Right renal cortex interstitium (tissue), 3 donors: ENCODE data around the gene TSPAN10. TPM values are rescaled to one million over a fixed set of nuclear protein-coding genes. Genes with fewer than 3 reads are reported as not detected.
"Not testable (repeated sequence)": the region's sequence is repeated elsewhere in the genome, so short reads cannot be mapped to it uniquely, and the experiment has no call there.

Experiments used
- DNase-seq, 3 donors: peaks; one replicate each; pipeline ENCODE4 v3.0.0-alpha.2; 2013; ENCODE audit warnings: low read depth in 3 of 3, low spot score in 2 of 3
- polyA plus RNA-seq, 3 donors: library from polyadenylated mRNA; unstranded; fragments of 120-200 nt; gene quantifications; one replicate each; pipeline ENCODE4 v1.2.1, GENCODE V29; 2013; ENCODE audit not compliant: insufficient read length in 3 of 3

The TSPAN10 gene
- 1 to 10 TPM; 2.3 to 4.5 (median 2.3) TPM for polyA plus RNA-seq

DNA sequence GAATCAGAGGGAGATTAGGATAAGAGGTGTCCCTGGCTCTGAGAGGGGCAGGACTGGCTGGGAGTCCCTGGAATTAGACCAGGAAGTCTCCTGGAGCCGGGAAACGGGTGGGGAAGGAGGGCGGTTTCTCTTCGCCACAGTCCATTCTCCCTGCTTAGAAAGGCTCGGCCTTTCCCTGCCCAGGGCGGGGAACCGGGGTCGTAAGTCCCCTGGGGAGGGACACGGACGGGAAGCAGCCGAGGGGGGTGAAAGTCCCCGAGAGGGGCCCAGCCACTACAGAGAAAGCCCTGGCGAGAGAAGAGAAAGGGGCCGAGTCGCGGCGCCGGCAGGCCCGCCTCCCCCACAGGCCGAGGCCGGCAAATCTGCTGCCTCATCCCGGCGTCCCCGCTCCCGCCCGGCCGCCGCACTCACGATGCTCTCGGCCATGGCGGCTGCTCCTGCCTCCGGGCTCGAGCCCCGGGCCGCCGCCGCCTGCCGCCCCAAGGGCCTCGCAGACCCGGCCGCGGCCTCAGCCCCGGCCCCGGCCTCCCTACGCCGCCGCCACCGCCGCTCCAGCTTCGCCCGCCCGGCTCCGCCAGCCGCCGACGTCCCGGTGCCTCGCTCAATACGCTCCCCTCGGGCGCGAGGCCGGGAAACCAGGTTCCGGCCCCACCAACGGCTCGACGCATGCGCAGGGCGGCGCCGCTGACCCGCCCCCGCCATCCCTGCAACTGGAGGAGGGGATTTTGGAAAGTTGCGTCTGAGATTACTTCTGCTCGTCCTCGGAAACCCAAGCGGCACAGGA, at the start of gene TSPAN10, which contains the start of gene NPLOC4:
Gene TSPAN10, plus strand, starts transcription at position 692 of the 784 bp plus-strand sequence. CDS start 5,217 bp downstream, outside the sequence.
Gene NPLOC4, minus strand, starts transcription at position 608 of the 784 bp plus-strand sequence. Its CDS starts 182 bp downstream, at position 426.
- peak; percentile 65 to 72 (median 69) for DNase-seq

DNA sequence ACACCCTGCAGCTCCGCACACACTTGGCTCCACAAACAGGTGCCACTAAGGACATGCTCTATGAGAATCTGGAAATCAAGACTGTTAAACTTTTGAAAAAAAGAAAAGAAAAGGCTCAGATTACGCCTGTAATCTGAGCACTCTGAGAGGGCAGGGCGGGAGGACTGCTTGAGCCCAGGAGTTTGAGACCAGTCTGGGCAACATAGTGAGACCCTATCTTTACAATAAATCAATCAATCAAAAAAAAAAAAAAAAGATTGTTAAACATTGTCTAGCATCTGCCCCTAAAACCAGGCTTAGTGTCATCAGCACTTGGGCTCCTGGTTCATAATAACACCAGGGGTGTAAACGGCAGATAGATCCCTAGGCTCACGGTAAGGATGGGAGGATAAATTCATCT, 47.4 kb upstream of the TSPAN10 start:
- no peak for DNase-seq

DNA sequence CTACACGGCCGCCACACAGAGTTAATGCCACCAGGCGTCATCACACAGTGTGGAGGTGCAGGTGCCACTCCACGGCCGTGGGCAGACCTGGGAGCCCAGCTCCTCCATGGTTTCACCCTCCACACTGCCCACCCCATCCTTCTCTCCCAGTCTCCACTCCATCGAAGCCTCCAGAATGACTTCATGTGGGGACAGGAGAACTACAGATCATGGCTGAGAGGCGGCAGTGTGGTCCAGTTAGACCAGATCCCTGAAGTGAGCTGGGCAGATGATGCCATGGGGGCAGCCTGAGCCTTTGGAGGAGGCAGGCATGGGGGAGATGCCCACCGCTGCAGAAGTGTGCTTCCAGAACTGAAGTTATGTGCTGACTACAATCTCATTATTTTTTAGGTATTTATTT, 46.9 kb upstream of the TSPAN10 start:
- no peak for DNase-seq

DNA sequence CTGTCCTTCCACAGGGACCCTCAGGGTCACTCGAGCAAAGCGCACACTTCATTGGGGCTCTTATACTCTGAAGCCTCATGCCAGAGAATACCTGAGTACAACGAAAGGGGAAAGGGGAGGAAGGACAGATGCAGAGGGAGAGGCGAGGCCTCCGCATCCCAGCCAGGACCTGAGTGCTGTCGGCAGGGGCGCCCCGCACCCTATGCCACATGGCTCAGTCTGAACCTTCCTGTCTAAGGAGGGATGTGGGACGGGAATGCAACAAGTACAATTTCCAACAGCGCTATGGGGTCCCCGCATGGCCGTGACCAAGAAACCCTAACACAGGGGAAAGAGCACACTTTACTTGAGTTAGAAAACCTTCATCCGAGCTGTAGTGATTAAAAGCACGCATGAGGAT, 45.0 kb upstream of the TSPAN10 start:
- no peak for DNase-seq

DNA sequence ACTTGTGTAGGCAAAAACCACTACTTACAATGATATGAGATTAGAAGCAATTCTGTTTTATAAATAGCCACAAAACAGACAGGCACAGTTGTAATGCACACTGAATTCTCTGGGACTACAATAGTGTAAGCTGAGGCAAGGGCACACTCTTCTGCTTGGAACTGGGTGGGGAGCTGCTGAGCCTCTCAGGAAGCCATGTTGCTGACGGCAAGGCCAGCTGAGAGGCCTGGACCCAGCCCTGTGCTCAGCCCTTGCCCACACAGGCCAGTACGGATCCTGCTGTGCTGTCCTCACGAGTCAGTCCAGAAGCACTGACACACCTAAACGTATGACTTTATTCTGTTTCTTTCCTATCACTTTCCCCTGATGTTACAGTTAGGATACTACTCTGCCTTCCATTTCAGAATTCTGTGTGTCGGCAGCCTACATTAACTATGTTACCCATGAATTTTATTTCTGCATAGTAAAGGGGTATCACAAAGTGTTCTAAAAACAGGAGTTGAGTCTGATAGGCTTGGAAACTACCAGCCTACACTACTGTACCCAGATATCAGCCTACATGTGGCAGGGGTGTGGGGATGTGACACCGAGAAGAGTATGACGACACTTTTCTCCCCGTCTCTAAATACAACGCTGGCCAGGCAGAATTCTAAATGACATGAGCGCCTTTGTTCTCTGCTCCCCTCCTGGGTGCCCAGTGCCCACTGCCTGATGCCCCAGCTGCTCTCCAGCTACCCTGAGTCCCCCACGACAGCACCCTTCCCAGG, 43.7 kb upstream of the TSPAN10 start:
- no peak for DNase-seq

DNA sequence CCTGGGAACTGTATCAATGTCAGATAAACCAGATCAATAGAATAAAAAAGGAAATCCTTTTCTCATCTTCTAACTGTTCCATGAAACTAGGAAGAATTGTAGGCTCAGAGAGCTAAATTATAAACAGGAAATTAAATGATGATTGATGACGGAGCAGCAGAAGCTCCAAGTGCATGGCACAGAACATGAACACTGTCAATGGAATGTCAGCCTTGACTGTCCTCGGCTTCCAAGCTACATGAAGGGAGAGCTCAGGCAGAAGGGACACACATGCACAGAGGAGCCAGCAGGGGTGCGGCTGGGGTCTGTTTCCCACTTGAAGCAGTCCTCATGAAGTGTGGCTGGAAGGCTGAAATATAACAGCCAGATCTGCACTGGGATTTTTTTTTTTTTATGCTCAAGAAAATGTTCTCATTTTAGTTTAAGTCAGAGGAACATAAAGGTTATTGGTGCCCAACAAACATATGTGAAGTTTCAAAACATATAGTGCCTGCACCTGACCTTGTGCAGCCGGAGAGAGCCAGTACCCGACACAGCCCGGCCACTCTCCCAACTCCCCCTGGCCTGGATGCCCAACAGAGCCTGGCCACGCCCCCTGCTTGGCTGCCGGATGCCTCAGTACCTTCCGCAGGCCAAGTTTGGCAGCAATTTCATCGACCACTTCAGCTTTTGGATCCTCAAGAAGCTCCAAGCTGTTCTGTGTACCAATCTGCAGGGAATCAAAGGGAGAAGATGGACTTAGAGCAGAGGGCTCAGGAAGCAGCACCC, 37.1 kb upstream of the TSPAN10 start:
- DNase-seq = no peak

DNA sequence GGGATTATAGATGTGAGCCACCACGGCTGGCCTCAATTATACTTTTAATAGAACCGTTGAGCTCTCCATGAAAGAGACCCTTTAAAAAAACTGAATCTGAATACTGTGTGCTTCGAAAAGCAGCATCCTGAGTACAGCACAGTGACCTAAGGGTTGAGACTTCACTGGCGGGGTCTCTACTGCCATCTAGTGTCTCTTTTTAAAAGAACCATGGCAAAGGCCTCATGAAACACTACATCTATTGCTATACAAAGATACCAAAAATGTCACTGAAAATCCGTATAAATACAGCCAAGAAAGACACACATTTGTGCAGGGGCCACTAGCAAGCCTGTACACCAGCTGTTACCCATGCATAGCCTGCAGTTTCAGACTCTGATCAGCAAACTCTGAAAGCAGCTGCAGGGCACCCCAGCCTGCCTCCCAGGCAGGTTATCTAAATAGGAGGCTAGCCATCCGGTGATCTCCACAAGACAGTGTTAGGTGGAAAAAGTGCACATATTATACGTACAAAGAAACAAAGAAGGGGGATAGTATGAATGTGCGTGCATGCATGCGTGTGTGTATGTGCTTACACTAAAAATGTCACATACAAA, 35.4 kb upstream of the TSPAN10 start:
- peak; percentile 44 to 59 (median 45) for DNase-seq

DNA sequence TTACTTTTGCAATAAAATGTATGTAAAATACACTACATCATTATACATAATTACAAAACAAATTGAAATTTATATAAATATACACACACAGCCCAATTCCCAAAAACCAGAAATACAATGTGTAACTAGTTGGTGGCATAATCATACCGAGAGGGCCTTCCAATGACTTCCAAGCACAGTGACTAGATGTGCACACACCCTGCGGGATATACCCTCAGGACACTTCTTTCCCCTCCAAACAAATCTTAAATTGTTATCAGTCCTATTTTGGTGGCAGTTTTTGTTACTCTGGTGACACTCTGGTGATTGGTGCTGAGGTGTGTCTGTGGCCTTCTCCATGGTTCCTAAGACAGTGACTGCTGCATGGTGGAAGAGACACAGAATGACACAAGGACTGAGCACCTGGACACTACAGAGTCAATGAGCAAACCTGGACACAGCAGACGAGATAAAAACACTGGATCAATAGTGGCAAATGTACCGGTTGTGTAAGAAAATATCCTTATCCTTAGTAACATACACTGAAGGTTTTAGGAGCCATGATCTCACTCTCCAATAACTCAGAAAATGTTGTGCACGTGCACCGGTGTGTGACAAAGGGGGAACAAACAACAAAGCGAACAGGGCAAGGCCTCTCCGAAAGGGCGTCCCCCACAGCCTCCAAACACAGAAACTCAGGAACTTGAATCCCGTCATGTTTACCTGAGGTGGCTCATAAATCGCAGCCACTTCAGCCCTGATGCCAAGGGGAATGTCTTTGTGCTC, 33.0 kb upstream of the TSPAN10 start:
- no peak for DNase-seq

DNA sequence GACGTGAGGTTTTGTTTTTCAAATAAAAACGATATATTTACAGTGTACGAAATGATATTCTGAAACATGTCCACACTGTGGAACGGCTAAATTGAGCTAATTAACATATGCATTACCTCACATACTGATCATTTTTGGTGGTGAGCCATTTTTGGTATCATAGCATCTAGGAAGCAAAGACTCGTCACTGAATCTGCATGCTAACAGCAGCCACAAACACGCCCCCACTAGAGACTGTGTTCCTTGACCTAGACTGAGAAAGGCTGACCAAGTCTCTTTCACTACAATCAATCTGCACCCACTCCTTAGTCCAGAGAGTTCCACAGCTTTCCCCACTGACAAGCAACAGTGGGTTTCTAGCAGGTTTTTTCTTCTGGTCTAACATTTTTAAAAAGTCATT, 29.6 kb upstream of the TSPAN10 start:
- no peak for DNase-seq

DNA sequence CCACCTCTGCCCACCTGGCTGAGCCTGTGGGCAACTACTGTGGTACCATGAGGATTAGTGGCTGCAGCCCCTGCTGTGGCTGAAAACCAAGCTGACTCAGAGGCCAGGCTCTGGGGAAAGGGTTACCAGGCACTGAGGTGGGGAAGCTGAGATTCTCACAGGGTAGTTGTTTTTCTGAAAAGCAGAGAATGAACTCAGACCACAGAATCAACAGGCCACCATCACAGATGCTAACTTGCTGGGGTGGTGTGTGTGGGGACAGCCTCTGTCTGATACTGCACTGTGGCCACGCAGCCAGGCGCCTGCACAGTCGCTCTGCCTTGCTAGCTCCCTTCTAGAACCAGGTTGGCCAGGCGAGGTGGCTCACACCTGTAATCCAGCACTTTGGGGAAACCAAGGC, 28.9 kb upstream of the TSPAN10 start:
- no peak for DNase-seq

DNA sequence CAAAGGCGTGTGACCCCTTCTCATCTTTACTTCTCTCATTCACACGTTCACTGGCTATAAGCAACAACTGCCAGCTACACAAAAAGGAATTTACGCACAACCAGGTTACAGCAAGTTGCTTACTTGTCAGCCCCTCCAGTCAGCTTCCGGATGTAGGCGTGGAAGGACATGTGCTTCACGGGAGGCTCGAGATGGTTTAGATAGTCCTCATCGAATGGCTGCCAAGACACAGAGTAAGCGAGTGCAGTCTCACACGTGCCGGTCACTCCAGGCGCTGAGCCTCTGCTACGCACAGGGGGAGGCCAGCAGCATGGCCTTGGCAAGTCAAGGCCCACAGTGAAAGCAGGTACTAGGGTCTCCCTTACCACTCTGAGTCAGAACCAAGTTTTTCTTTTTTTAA, 28.4 kb upstream of the TSPAN10 start:
- DNase-seq = no peak

DNA sequence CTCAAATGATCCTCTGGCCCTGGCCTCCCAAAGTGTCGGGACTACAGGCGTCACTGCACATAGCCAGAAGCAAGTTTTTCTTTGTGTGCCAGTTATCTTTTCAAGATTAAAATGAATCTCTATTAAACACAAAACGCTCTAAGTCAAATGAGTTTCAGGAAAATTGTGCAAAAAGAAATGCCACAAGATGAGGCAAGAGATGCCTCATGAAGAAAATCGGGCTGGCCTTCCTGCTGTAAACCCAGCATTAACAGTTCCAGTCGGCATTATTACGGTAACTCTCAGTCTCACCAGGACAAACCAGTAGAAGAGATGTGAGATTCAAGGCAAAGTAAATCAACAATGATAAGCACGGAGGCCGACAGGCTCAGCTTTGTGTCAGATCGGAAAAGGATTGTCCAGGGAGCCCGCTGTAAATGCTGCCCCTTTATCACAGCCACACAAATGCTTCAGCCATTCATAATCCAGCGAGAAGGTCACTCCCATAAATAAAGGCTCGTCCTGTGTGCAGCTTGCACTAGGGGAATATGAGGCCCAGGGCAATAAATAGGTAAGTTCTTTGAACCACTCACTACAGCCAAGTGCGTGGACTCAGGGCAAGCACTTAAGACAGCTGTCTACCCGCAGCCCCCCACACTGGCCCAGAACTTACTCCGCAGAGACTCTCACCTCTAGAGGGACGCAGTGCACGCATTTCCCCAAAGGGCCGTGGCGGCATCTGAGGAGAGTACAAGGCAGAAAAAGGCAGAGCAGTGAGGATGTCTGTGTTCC, 27.3 kb upstream of the TSPAN10 start:
- no peak for DNase-seq

DNA sequence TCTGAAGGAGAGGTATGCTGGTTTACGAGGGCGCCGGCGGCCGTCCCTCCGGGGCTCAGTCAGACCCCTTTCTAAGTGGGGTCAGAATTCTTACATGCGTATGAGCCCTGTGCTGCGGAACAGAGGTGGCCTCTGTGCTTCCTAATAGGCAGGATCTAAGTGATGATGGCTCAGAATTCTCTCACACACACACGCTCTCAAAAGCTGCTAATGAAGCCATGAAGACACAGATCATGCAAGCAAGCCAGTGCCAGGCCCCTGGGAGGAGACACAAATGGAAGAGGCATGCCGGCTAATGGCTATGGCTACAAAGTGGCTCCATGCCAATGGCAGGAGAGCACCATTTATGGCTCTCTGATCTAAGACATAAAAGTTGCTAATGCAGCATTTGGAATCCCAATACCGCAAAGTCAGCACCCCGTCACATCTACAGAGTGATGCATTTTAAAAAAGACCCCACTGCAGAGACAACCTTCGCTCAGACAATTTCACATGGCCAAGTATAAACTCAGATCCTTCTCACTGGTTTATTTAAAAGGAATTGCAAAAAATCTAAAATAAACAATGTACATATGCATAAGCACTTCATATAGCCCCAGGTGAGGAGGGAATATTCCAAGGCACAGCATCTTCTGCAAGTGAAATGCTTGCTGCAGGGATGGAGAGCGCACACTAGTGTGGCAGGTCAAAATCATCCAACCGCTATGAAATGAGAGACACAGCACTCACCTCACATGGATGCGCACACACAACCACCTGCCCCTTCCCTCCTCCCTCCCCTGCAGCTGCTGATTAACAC, 24.6 kb upstream of the TSPAN10 start:
- DNase-seq = no peak

DNA sequence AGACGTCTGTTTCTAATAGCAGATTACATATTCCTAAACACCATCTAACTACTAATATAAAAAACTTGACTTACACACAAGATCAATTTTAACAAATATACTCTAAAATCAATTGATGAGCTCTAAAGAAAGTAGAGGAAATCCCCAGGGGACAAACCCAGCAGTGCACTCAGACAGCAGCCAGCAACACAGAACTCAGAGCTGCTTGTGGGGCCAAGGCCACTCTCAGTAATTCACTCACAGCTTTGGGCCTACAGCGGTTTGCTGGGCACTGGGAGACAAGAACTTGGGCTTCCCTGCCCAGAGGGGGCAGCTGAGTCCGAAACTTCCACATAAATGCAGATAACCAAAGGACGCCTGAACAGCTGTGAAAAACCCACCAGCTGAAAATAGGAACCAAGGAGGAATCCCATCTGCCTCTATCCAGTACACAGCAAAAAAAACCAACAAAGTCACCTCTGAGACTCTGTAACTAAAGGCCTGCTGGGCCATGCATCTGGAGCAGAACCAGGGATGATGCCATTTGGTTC, 21.5 kb upstream of the TSPAN10 start:
- no peak for DNase-seq

DNA sequence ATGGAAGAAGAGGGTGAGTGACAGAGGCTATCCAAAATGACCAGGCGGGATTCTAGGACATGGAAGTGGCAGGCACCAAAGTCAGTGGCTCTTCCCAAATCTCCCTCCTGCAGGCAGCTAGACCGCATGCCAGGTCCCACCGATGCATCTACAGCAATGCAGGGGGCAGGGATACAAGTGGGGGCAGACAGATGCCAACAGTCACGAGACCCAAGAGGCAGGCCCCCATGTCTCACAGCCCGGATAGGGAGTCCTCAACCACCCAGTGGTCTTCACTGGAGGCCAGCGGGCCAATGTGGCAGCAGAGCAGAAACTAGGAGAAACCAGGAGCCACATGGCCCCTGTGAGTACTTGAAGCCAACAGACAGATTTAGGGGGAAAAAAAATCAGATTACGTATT, 20.1 kb upstream of the TSPAN10 start:
- no peak for DNase-seq

DNA sequence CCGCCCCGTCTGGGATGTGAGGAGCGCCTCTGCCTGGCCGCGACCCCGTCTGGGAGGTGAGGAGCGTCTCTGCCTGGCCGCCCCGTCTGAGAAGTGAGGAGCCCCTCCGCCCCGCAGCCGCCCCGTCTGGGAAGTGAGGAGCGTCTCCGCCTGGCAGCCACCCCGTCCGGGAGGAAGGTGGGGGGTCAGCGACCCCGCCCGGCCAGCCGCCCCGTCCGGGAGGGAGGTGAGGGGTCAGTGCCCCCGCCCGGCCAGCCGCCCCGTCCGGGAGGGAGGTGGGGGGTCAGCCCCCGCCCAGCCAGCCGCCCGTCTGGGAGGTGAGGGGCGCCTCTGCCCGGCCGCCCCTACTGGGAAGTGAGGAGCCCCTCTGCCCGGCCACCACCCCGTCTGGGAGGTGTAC, 18.7 kb upstream of the TSPAN10 start:
- DNase-seq = not testable (repeated sequence)

DNA sequence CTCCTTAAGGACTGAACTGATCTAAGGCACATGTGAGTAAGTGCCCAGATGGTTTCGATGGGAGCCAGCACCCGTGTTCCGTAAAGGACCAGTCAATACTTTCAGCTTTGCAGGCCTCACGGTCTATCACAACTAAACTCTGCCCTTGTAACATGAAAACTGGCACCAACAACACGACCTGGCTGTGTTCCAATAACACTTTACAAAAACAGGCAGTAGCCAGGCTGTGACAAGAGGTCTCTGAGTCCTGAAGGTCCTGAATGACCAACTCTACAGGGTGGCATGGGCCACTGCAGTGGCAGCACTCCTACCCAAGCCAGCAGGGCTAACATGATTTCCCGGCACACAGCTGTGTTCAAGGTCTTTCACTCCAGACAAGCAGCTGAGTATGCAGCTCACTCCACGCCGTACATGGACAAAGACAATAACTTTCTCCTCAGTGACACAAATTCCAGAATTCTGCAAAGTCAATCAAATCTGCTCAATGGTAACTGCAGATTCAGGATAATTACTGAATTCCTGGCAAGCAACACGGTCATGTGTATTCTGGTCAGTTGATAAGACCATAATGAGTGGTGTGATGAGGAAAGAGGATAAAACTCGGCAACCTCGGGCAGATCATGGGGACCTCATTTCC, 15.4 kb upstream of the TSPAN10 start:
- DNase-seq = no peak

DNA sequence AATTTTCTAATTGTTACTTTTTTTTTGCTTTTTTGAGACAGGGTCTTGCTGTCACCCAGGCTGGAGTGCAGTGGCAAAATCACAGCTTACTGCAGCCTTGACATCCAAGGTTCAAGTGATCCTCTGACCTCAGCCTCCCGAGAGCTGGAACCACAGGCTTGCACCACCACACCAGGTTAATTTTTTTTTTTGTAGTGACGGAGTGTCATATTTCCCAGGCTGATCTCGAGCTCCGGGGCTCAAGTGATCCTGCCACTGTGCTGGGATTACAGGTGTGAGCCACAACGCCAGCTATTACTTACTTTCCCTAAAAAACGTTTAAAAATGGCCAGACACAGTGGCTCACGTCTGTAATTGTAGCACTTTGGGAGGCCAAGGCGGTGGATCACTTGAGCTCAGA, 6.7 kb upstream of the TSPAN10 start:
- no peak for DNase-seq
